ENCODE results near the gene PTPRQ.

PTPRQ gene

DNA sequence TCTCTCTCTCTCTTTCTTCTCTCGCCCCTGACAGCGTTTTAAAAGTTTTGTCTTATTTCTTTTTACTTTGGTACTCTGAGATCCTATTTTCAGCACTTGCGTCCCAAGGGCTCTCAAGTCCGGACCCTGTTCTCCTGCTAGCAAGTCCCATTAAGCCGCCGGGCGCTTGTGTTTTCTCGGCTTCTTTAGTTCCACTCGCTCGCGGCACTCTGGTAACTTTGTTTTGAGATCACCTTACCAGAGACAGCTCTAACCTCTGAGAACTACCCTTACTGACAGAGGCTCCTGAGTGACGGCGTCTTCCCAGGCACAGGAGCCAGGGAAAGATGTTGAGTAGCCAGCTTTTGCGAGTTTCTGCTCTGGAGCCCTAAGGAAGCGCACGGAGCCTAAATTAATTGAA lies 270.0 kb downstream of the PTPRQ start:
- no peak for DNase-seq
- H3K4me3 ChIP-seq (ENCODE audit: insufficient read depth, low read depth, low read length, poor library complexity, severe bottlenecking) = no peak overlapping the region
- no peak overlapping the region for H3K27ac ChIP-seq (ENCODE audit: insufficient read depth, low read length, poor library complexity, severe bottlenecking)
- no peaks in the 10 kb centered on the region for H3K4me1 ChIP-seq (ENCODE audit: control insufficient read depth, insufficient read depth, low read length, poor library complexity, severe bottlenecking)
- no peaks in the 10 kb centered on the region for H3K36me3 ChIP-seq (ENCODE audit: control insufficient read depth, insufficient read depth, low read length)
- no peaks in the 10 kb centered on the region for H3K9me3 ChIP-seq (ENCODE audit: control insufficient read depth, low read length)
- H3K27me3 ChIP-seq (replicated peaks; ENCODE audit: control insufficient read depth, insufficient read depth, low read length, poor library complexity, severe bottlenecking) = no peaks in the 10 kb centered on the region

DNA sequence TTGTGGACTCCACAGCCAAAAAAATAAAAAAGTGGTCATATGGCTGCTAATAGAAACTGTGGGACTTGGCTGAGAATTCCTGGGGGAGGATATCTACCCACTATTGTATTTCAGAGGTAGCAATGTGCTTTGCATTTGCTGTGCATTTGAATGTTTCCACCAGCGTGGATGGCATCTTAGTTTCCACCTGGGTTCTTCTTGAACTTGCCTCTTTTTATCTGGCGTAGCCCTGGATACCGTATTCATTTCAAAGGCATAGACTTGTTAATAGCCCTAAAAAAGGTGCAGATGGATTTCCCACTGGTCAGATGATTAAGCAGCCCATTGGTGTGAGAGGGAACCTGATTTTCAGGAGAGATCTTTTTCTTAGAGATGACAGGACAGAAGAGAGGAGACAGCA lies 270.8 kb downstream of the PTPRQ start:
- no peaks in the 10 kb centered on the region for H3K27me3 ChIP-seq (replicated peaks; ENCODE audit: control insufficient read depth, insufficient read depth, low read length, poor library complexity, severe bottlenecking)

DNA sequence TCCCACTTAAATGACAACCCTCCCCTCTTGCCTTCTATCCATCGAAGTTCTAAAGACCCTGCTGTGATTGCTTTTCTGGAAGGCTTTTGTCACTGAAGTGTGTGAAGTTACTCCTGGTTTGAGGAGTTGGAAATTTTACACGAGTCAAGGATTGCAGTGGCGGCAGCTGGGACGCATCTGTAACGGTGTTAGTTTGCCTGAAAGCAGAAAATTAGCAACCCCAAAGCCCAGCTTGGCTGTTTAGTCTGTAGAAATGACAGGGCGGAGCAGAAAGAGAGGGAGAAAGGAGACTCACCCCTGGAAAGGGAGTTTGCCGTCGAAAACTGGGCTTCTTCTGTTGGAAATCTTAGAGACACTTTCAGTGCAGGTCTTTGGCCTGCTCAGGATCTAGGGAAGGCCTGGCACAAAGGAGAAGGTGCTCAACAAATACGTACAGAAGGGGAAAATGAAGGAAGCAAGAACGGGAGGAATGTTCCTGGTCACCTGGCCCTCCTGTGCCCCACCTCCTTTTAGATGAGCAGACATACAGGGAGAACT lies 271.7 kb downstream of the PTPRQ start:
- no peaks in the 10 kb centered on the region for H3K4me1 ChIP-seq (ENCODE audit: control insufficient read depth, insufficient read depth, low read length, poor library complexity, severe bottlenecking)
- H3K36me3 ChIP-seq (ENCODE audit: control insufficient read depth, insufficient read depth, low read length) = no peaks in the 10 kb centered on the region
- H3K4me3 ChIP-seq (ENCODE audit: insufficient read depth, low read depth, low read length, poor library complexity, severe bottlenecking) = no peak overlapping the region
- DNase-seq = no peak
- H3K9me3 ChIP-seq (ENCODE audit: control insufficient read depth, low read length) = no peaks in the 10 kb centered on the region
- H3K27me3 ChIP-seq (replicated peaks; ENCODE audit: control insufficient read depth, insufficient read depth, low read length, poor library complexity, severe bottlenecking) = no peaks in the 10 kb centered on the region
- no peak overlapping the region for H3K27ac ChIP-seq (ENCODE audit: insufficient read depth, low read length, poor library complexity, severe bottlenecking)

More for the DNA sequence above, 270.8 kb downstream of the PTPRQ start:
- no peak overlapping the region for H3K4me3 ChIP-seq (ENCODE audit: insufficient read depth, low read depth, low read length, poor library complexity, severe bottlenecking)
- H3K4me1 ChIP-seq (ENCODE audit: control insufficient read depth, insufficient read depth, low read length, poor library complexity, severe bottlenecking) = no peaks in the 10 kb centered on the region
- H3K36me3 ChIP-seq (ENCODE audit: control insufficient read depth, insufficient read depth, low read length) = no peaks in the 10 kb centered on the region
- no peaks in the 10 kb centered on the region for H3K9me3 ChIP-seq (ENCODE audit: control insufficient read depth, low read length)
- H3K27ac ChIP-seq (ENCODE audit: insufficient read depth, low read length, poor library complexity, severe bottlenecking) = no peak overlapping the region
- DNase-seq = no peak

DNA sequence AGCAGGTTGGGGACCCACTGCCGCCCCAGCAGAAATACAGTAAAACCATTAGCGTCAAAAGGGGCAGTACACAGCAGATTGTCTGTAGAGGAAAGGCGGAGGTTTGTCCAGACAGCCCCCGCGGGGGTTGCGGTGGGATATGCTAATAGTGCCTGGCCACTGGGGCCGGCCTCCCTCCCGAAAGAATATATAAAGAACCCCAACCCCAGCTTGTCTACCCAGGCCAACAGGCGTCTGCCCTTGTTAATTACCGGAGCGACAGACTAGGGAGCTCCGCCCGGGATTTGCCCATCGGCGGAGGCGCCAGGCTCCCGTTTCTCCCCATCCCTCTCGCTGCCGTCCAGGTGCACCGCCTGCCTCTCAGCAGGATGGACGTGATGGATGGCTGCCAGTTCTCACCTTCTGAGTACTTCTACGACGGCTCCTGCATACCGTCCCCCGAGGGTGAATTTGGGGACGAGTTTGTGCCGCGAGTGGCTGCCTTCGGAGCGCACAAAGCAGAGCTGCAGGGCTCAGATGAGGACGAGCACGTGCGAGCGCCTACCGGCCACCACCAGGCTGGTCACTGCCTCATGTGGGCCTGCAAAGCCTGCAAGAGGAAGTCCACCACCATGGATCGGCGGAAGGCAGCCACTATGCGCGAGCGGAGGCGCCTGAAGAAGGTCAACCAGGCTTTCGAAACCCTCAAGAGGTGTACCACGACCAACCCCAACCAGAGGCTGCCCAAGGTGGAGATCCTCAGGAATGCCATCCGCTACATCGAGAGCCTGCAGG lies 272.8 kb downstream of the PTPRQ start, which contains the start of gene MYF5:
Gene MYF5 (plus strand): TSS at position 217 of the 774 bp plus-strand sequence. CDS start 152 bp downstream, at position 369.
- no peak for DNase-seq
- H3K27ac ChIP-seq (ENCODE audit: insufficient read depth, low read length, poor library complexity, severe bottlenecking) = no peak within 1 kb of the TSS
- no peaks in the 10 kb centered on the region for H3K36me3 ChIP-seq (ENCODE audit: control insufficient read depth, insufficient read depth, low read length)
- H3K9me3 ChIP-seq (ENCODE audit: control insufficient read depth, low read length) = no peaks in the 10 kb centered on the region
- H3K27me3 ChIP-seq (replicated peaks; ENCODE audit: control insufficient read depth, insufficient read depth, low read length, poor library complexity, severe bottlenecking) = no peaks in the 10 kb centered on the region
- no peaks in the 10 kb centered on the region for H3K4me1 ChIP-seq (ENCODE audit: control insufficient read depth, insufficient read depth, low read length, poor library complexity, severe bottlenecking)
- no peak within 1 kb of the TSS for H3K4me3 ChIP-seq (ENCODE audit: insufficient read depth, low read depth, low read length, poor library complexity, severe bottlenecking)

DNA sequence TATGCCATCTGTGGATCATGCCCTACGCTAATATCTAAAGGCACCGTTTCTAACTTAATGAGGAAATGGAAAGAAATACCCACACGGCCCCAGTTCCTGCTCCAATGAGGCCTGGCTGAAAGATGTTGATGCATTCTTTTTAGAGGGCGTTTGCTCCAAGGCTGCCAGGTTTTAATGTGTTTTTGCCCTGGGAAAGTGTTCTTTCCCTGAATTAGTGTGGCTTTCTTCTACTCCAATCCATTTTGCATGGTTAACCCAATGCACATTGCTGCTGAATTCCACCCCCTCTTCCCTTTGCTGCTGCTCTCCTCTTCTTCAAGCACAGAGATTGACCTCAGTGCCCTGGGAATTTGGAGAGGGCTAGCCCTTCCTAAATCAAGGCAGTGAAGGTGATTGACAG lies 273.8 kb downstream of the PTPRQ start:
- H3K27me3 ChIP-seq (replicated peaks; ENCODE audit: control insufficient read depth, insufficient read depth, low read length, poor library complexity, severe bottlenecking) = no peaks in the 10 kb centered on the region
- no peak for DNase-seq
- H3K9me3 ChIP-seq (ENCODE audit: control insufficient read depth, low read length) = no peaks in the 10 kb centered on the region
- no peaks in the 10 kb centered on the region for H3K36me3 ChIP-seq (ENCODE audit: control insufficient read depth, insufficient read depth, low read length)
- H3K4me3 ChIP-seq (ENCODE audit: insufficient read depth, low read depth, low read length, poor library complexity, severe bottlenecking) = no peak overlapping the region
- H3K4me1 ChIP-seq (ENCODE audit: control insufficient read depth, insufficient read depth, low read length, poor library complexity, severe bottlenecking) = no peaks in the 10 kb centered on the region
- no peak overlapping the region for H3K27ac ChIP-seq (ENCODE audit: insufficient read depth, low read length, poor library complexity, severe bottlenecking)

DNA sequence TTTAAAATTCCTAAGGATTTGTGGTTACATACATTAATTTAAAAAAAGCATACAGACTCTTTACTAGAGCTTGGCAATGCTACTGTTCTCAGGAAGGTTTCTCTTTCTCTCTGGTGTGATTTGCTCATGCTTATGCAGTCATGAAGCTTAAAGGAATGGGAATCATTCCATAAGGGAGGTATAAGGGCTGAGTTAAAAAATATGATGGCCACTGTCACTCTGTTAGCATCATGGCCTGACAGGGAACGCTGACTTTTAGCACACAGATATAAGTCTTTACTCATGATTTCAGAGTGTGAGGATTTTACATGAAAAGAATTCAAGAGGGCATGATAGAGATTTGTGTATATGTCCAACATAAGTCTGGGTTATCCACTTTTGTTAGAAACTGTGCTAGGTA lies 276.5 kb downstream of the PTPRQ start:
- no peaks in the 10 kb centered on the region for H3K36me3 ChIP-seq (ENCODE audit: control insufficient read depth, insufficient read depth, low read length)
- H3K27ac ChIP-seq (ENCODE audit: insufficient read depth, low read length, poor library complexity, severe bottlenecking) = no peak overlapping the region
- no peak for DNase-seq
- no peaks in the 10 kb centered on the region for H3K27me3 ChIP-seq (replicated peaks; ENCODE audit: control insufficient read depth, insufficient read depth, low read length, poor library complexity, severe bottlenecking)
- no peaks in the 10 kb centered on the region for H3K9me3 ChIP-seq (ENCODE audit: control insufficient read depth, low read length)
- H3K4me1 ChIP-seq (ENCODE audit: control insufficient read depth, insufficient read depth, low read length, poor library complexity, severe bottlenecking) = no peaks in the 10 kb centered on the region
- no peak overlapping the region for H3K4me3 ChIP-seq (ENCODE audit: insufficient read depth, low read depth, low read length, poor library complexity, severe bottlenecking)

DNA sequence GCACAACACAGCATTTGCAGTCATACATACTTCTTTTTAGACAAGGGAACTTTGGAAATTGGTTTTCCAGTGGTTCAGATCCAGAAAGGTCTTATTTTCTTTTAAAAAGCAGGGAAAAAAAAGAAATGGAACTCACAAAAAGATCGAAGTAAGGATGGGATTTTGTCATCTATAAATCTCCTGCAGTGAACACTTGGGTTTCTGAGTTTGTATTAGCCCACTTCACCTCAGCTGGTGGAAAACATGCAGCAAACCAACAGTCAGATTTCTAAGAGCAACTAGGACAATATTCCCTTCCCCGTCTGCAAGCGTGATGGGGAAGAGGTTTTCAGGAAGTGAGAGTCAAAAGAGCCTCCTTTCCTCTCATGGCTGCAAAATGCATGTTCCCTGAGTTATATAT lies 277.3 kb downstream of the PTPRQ start:
- Histone ChIP-seq H3K4me3 (ENCODE audit: insufficient read depth, low read depth, low read length, poor library complexity, severe bottlenecking) (no peak overlapping the region), H3K27ac (ENCODE audit: insufficient read depth, low read length, poor library complexity, severe bottlenecking) (no peak overlapping the region), H3K4me1 (ENCODE audit: control insufficient read depth, insufficient read depth, low read length, poor library complexity, severe bottlenecking) (no peaks in the 10 kb centered on the region), H3K27me3 (replicated peaks; ENCODE audit: control insufficient read depth, insufficient read depth, low read length, poor library complexity, severe bottlenecking) (no peaks in the 10 kb centered on the region), H3K9me3 (ENCODE audit: control insufficient read depth, low read length) (no peaks in the 10 kb centered on the region), H3K36me3 (ENCODE audit: control insufficient read depth, insufficient read depth, low read length) (no peaks in the 10 kb centered on the region)
- no peak for DNase-seq
